Common myeloid progenitor, CD34-positive (primary cell): ENCODE results near the gene DCXR.

Experiments used
- CTCF ChIA-PET: fragments of 350-600 bp; sonication (Branson Sonifier 250); formaldehyde crosslinking; loops from one replicate; lab custom pipeline; 2021; ENCODE audit warnings: antibody characterized with exemption; lab: Charles Lee
- POLR2A ChIA-PET: fragments of 350-600 bp; sonication (Branson Sonifier 250); formaldehyde crosslinking; loops from one replicate; lab custom pipeline; 2021; ENCODE audit warnings: antibody characterized with exemption; lab: Charles Lee
- DNase-seq, 3 donors: peaks; one replicate each; pipeline versions ENCODE4 v3.0.0 to v3.0.0-alpha.2; 2013
- H3K27ac ChIP-seq, 2 experiments: 1 replicate in 1 of 2; 2 replicates in 1 of 2; pipeline ENCODE4 v1.7.0; 2013; ENCODE audit warnings: inconsistent platforms in 2 of 2, low read length in 2 of 2, mild to moderate bottlenecking in 2 of 2, low read depth in 1 of 2, moderate library complexity in 1 of 2; ENCODE audit not compliant: severe bottlenecking in 2 of 2, insufficient read depth in 1 of 2, poor library complexity in 1 of 2
- H3K27me3 ChIP-seq, 5 experiments: replicated peaks in 2 of 5; 1 replicate in 3 of 5; 2 replicates in 2 of 5; pipeline versions ENCODE4 v1.6.1 to v1.7.0; 2013; ENCODE audit warnings: low read length in 4 of 5, mild to moderate bottlenecking in 2 of 5, moderate library complexity in 2 of 5, inconsistent platforms in 1 of 5; ENCODE audit not compliant: insufficient read depth in 5 of 5, control insufficient read depth in 4 of 5
- H3K36me3 ChIP-seq, 4 experiments: 1 replicate in 2 of 4; 2 replicates in 2 of 4; pipeline versions ENCODE4 v1.6.1 to v1.7.0; 2013; ENCODE audit warnings: low read length in 3 of 4, control low read depth in 1 of 4, mild to moderate bottlenecking in 1 of 4; ENCODE audit not compliant: control insufficient read depth in 4 of 4, insufficient read depth in 4 of 4
- H3K4me1 ChIP-seq, 4 experiments: 1 replicate in 3 of 4; 2 replicates in 1 of 4; pipeline versions ENCODE4 v1.6.1 to v1.7.1; 2013; ENCODE audit warnings: low read length in 3 of 4, mild to moderate bottlenecking in 3 of 4, control low read depth in 1 of 4, inconsistent platforms in 1 of 4, moderate library complexity in 1 of 4; ENCODE audit not compliant: control insufficient read depth in 4 of 4, insufficient read depth in 4 of 4; ENCODE audit errors: control extremely low read depth in 1 of 4
- H3K4me3 ChIP-seq, 7 experiments: 1 replicate in 4 of 7; 2 replicates in 3 of 7; pipeline versions ENCODE4 v1.5.1 to v1.7.0; 2013; ENCODE audit warnings: mild to moderate bottlenecking in 7 of 7, low read length in 6 of 7, moderate library complexity in 6 of 7, inconsistent platforms in 2 of 7, low read depth in 2 of 7, control low read depth in 1 of 7; ENCODE audit not compliant: insufficient read depth in 4 of 7, control insufficient read depth in 1 of 7; ENCODE audit errors: extremely low read depth in 1 of 7
- H3K9me3 ChIP-seq, 5 experiments: 1 replicate in 4 of 5; 2 replicates in 1 of 5; pipeline versions ENCODE4 v1.6.1 to v1.7.1; 2013; ENCODE audit warnings: low read length in 4 of 5, mild to moderate bottlenecking in 2 of 5, inconsistent platforms in 1 of 5, low read depth in 1 of 5, moderate library complexity in 1 of 5; ENCODE audit not compliant: control insufficient read depth in 4 of 5, insufficient read depth in 2 of 5; ENCODE audit errors: control extremely low read depth in 1 of 5
- WGBS: methylation state at CpG from one replicate; pipeline ENCODE4 v1.1.5; 2013; ENCODE audit not compliant: insufficient coverage; 5-methylcytosine and 5-hydroxymethylcytosine counted together

DCXR gene

GRCh38 chr17:82000803-82001570 is 36.5 kb downstream of the DCXR start:
- CTCF ChIA-PET, result interaction anchor here (0.9 kb wide), 1 partner anchor 10 kb away, joined by 3 read pairs; no protein-coding TSS in a partner anchor
- no peak overlapping the region for H3K27ac ChIP-seq
- no peak for DNase-seq
- H3K27me3 ChIP-seq, result no peaks in the 10 kb centered on the region
- WGBS, result 97% methylated on average over 26 of the region's 32 CpGs
- no peaks in the 10 kb centered on the region for H3K9me3 ChIP-seq
- no peak overlapping the region for H3K4me3 ChIP-seq
- H3K4me1 ChIP-seq, result peaks cover 0 to 6% (median 0%) of the 10 kb centered on the region in 4 experiments
- peaks cover 0 to 10% (median 3%) of the 10 kb centered on the region in 4 experiments for H3K36me3 ChIP-seq
- POLR2A ChIA-PET, result no interaction called here

- Histone ChIP-seq H3K27me3 (no peaks in the 10 kb centered on the region), H3K36me3 (peaks cover 0 to 10% (median 3%) of the 10 kb centered on the region in 4 experiments), H3K9me3 (no peaks in the 10 kb centered on the region), H3K4me3 (no peak overlapping the region), H3K27ac (no peak overlapping the region), H3K4me1 (peaks cover 0 to 4% (median 0%) of the 10 kb centered on the region in 4 experiments)
- ChIA-PET POLR2A (no interaction called here), CTCF (no interaction called here)
- no peak for DNase-seq
- 92% methylated on average over 32 of the region's 36 CpGs for WGBS
Observed at GRCh38 chr17:81999976-82000802, 37.3 kb downstream of the DCXR start.

- no peak overlapping the region for H3K4me3 ChIP-seq
- no peak overlapping the region for H3K27ac ChIP-seq
- ChIA-PET POLR2A (no interaction called here), CTCF (no interaction called here)
- H3K4me1 ChIP-seq, result no peaks in the 10 kb centered on the region
- H3K9me3 ChIP-seq, result no peaks in the 10 kb centered on the region
- peaks cover 0 to 10% (median 3%) of the 10 kb centered on the region in 4 experiments for H3K36me3 ChIP-seq
- no peaks in the 10 kb centered on the region for H3K27me3 ChIP-seq
- no peak for DNase-seq
- 100% methylated on average over 2 of the region's 12 CpGs for WGBS
Observed at GRCh38 chr17:81999587-81999975, 37.9 kb downstream of the DCXR start.

GRCh38 chr17:81998691-81999438 is 38.6 kb downstream of the DCXR start:
- Histone ChIP-seq H3K4me3 (no peak overlapping the region), H3K27me3 (no peaks in the 10 kb centered on the region), H3K9me3 (no peaks in the 10 kb centered on the region), H3K36me3 (peaks cover 0 to 11% (median 3%) of the 10 kb centered on the region in 4 experiments), H3K27ac (no peak overlapping the region), H3K4me1 (no peaks in the 10 kb centered on the region)
- WGBS, result 95% methylated on average over 7 of the region's 14 CpGs
- CTCF ChIA-PET, result no interaction called here
- POLR2A ChIA-PET, result interaction anchor here (0.6 kb wide), 1 partner anchor 921 kb away, joined by 5 read pairs; no protein-coding TSS in a partner anchor
- no peak for DNase-seq

- no peak for DNase-seq
- no peaks in the 10 kb centered on the region for H3K4me1 ChIP-seq
- WGBS, result 98% methylated on average over 5 of the region's 7 CpGs
- peaks cover 0 to 14% (median 3%) of the 10 kb centered on the region in 4 experiments for H3K36me3 ChIP-seq
- H3K27ac ChIP-seq, result no peak overlapping the region
- no peak overlapping the region for H3K4me3 ChIP-seq
- CTCF ChIA-PET, result no interaction called here
- no peaks in the 10 kb centered on the region for H3K27me3 ChIP-seq
- POLR2A ChIA-PET, result interaction anchor here (0.6 kb wide), 1 partner anchor 921 kb away, joined by 5 read pairs; no protein-coding TSS in a partner anchor
- no peaks in the 10 kb centered on the region for H3K9me3 ChIP-seq
Observed at GRCh38 chr17:81998212-81998611, 39.3 kb downstream of the DCXR start.

GRCh38 chr17:81996757-81997441 is 40.6 kb downstream of the DCXR start:
- ChIA-PET POLR2A (interaction anchor here (0.6 kb wide), 1 partner anchor 12 kb away, joined by 3 read pairs; no protein-coding TSS in a partner anchor), CTCF (interaction anchor here (0.9 to 2.0 kb wide), 3 partner anchors 37 to 42 kb away, joined by 3 to 7 read pairs (median 4); partner anchors contain the start of gene DCXR)
- Histone ChIP-seq H3K4me1 (peaks cover 0 to 1% (median 0%) of the 10 kb centered on the region in 4 experiments), H3K36me3 (peaks cover 0 to 14% (median 3%) of the 10 kb centered on the region in 4 experiments), H3K27ac (no peak overlapping the region), H3K9me3 (no peaks in the 10 kb centered on the region), H3K27me3 (no peaks in the 10 kb centered on the region), H3K4me3 (no peak overlapping the region)
- whole genome bisulfite sequencing, result 95% methylated on average over 28 of the region's 30 CpGs
- no peak for DNase-seq
